ENCODE measurements around the gene CCDC174.
"Not testable (repeated sequence)": the region's sequence is repeated elsewhere in the genome, so short reads cannot be mapped to it uniquely, and the experiment has no call there.

Gene CCDC174

DNA sequence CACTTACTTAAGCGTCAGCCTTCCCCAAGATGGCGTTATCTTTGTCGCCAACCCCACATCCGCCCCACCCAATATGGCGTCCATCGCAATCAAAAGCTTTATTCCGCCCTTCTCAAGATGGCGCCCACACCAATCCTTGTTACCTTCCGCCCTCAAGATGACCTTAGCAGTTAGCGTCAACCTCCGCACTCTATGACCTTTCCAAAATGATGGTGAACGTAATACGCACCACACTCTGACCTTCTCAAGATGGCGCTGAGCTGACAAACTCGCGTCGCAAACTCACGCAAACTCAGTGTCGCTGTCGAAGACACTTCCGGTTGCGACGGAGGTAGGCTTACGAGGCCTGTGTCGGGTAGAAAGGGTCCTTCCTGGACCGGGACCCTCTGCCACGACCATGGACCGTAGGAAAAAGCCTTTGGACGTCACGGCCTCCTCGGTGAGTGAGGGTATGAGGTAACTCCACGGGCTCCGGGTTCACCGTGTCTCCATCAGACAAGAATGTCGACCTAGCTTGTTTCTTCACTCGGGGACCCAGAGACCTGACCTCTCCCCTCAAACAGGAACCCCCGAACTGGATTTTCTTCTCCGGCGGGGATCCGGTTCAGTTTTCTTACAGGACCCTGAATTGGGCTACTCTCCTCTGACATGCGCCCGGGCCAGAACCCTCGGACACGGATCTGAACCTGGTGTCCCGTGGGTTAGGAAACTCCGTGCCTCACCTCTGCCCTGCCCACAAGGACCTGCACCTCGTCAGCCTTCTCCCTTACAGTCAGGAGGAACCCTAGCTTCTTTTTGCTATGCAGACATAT, at the start of gene CCDC174:
Gene CCDC174, plus strand, starts transcription at position 323 of the 812 bp plus-strand sequence. Its CDS starts 75 bp downstream, at position 398.
- peak; percentile 83 to 94 for DNase-seq (ENCODE audit: low read depth in 2 of 2)

DNA sequence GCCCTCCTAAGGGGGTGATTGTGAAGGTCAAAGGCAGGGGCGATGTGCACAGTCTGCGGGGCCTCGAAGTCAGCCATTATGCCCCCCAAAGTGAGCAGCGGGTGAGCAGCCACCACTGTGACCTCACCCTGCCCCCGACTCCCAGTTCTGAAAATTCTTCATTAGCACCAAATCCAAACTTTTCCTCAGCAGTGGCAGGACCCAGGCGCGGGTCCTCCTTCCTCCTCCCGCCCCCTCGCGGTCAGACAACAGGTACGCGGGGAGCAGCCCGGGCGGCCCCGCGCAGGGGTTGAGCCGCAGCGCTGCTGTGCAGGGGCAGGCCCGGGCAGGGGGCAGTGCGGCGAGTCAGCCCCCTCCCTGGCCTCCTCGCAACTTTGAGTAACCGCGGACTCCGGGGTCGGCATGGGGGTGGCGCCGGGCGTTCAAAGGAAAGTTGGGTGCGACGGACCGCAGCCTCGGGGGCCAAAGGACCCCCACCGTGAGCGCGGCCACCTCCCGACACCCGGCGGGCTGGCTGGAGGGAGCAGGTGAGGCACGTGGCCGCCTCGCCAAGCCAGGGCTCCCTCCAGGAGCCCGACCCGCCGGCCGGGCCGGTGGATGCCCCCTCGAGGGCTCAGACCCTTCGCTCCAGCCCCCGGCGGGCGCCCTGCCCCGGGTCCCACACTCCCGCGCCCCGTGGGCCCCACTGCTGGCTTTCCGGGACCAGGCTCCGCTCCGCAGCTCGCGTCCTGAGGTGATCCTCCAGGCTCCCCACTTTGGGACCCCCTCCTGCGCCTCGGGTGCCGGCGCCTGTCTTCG, 49.4 kb upstream of the CCDC174 start:
- DNase-seq (ENCODE audit: low read depth in 2 of 2) = no peak

DNA sequence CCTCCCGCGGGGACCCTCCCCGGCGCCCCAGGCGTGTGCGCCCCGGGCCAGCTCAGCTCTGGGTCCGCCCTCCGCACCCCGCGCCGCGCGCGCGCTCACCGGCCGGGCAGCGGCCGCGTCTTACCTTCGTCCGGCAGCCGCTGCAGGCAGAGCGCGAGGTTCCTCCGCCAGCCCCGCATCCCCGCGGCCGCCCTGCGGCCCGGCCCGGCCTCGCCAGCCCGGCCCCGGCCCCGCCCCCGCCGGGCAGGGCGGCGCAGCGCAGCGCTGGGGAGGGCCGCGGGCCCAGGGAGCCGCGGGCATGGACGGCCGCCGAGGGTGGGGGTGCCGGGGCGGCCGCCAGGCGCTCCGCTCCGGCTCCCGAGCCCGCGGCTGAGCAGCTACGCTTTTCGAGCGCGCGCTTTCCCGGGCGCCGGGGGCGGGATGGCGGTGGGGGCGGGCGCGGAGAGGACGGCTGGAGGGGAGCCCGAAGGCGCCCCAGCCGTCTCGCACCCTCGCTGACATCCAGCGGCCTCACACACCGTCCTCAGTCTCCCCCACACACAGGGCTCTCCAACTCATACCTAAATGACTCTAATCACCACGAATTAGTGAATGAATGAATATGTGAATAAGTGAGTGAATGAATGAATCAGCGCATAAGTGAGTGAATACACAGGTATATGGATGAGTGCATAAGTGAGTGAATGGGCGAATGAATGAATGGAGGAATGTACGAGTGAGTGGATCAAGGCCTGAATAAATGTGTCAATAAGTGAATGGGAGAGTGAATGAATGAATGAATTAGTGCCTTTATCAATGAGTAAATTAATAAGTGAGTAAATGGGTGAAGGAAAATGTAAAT, 48.5 kb upstream of the CCDC174 start:
- no peak for DNase-seq (ENCODE audit: low read depth in 2 of 2)

DNA sequence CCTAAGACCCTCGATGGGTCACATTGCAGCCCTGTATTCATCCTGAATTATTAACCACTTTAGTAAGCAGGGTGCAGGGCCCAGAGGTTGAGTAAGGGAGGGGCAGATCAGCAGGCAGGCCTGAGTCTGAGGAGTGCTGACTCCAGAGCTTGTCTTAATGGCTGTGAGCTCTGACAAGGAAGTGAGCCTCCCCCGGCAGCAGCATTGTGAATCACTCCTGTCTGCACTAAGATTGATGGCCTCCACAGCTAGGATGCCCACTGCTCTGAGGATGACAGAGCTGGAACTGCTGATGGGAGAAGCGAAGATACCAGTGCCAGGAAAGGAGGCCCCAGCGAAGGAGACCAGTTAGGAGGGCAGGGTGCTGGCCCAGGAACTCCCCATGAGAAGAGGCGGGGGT, 46.5 kb upstream of the CCDC174 start:
- DNase-seq (ENCODE audit: low read depth in 2 of 2) = no peak

DNA sequence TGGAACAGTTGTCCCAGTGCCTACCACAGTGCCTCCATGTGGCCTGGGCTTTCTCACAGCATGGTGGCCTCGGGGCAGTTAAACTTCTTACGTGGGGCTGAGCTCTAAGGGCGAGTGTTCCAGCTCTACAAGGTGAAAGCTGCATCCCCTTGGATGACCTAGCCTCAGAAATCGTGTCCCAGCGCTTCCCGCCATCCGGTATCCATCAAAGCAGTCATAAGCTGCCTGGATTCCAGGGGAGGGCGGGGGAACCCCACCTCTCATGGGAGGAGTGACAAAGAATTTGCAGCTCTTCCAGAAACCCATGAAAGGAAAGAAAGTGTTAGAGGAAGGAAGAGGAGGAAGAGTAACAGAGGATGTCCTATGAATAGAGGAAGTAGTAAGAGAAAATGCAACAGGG, 45.8 kb upstream of the CCDC174 start:
- DNase-seq (ENCODE audit: low read depth in 2 of 2) = no peak

DNA sequence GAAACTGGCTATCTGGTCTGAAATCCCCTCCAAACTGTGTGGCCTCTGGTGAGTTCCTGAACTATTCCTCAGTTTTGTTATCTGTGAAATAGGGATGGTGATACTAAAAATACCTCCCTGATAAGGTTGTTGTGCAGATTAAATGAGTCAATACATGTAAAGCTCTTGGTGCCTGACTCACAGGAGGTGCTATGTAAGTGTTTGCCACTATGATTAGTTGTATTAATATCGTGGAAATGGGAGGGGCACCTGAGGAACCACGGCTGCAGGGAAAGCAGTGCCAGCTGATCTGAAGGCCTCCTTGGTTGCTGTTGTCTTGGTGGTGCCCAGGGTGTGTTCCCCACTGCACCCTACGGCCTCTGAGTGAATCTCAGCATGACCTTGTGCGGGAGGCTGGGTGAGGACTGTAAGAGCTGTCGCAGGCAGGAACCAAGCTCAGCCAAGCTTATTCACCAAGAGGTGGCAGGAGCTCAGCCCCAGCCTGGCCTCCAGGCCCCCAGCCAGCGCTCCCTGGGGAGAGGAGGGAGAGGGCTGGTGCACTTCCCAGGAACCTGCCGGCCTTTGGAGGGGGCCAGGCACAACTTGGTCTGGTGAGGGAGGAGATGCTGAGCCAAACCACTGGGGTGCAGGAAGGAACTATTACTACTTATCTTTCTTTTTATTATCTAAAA, 44.8 kb upstream of the CCDC174 start:
- no peak for DNase-seq (ENCODE audit: low read depth in 2 of 2)

DNA sequence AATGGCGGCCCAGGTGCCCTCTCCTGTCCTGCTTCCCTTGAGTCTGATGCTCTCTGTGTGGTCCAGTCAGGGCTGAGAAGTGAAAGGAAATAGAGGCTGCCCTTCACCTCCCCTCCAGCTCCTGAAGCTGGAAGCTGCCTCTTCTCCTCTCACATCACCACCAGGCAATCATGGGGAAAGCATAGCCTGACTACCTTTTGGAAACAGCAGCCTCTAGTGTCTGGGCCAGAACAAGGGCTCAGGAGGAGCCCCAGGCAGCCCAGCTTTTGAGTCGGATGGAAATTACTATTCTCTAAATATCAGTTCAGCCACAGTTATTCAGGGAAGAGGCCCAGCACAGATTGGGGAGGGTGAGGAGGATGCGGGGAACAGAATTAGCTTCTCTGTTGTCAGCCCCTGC, 43.3 kb upstream of the CCDC174 start:
- no peak for DNase-seq (ENCODE audit: low read depth in 2 of 2)

DNA sequence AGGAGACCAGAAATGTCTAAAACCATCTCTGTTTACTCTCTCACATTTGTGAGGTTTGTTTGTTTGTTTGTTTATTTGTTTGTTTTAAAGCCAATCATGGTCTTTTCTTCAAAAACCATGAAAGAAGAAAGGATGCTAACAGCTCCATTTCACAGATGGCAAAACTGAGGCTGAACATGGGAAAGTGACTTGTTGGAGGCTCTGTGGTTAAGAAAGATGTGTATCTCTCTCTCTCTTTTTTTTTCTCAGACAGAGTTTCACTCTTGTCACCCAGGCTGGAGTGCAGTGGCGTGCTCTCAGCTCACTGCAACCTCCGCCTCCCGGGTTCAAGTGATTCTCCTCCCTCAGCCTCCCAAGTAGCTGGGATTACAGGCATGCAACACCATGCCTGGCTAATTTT, 42.5 kb upstream of the CCDC174 start:
- DNase-seq (ENCODE audit: low read depth in 2 of 2) = not testable (repeated sequence)

DNA sequence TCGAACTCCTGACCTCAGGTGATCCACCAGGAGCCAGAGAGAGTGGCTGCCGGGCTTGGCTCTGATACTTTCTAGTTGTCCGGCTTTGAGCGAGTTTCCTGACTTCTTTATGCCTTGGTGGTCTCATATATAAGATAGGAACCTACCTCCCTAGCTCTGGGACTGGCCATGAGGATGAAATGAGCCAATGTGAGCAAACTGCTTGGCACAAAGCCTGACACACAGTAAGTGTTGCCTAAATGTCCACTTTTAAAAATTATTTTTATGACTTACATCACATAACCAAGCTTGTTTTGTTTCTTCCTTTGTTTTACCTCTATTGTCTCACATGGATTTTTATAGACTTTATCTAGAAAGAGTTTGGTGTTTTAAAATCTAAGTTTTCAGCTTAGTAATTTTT, 42.1 kb upstream of the CCDC174 start:
- DNase-seq (ENCODE audit: low read depth in 2 of 2) = no peak

DNA sequence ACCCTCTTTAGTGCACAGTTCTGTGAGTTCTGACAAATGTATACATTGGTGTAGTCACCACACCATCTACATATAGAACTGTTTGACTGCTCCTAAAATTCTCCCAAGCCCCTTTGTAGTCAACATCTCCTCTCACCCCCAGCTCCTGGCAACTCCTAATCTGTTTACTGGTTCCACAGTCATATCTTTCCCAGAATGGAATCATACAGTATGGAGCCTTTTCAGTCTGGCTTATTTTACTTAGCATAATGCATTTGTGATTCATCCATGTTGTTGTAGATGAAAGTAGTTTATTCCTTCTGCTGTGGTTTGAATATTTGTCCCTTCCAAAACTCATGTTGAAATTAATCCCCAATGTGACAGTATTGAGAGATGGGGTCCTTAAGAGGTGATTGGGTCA, 41.6 kb upstream of the CCDC174 start:
- DNase-seq (ENCODE audit: low read depth in 2 of 2) = no peak

DNA sequence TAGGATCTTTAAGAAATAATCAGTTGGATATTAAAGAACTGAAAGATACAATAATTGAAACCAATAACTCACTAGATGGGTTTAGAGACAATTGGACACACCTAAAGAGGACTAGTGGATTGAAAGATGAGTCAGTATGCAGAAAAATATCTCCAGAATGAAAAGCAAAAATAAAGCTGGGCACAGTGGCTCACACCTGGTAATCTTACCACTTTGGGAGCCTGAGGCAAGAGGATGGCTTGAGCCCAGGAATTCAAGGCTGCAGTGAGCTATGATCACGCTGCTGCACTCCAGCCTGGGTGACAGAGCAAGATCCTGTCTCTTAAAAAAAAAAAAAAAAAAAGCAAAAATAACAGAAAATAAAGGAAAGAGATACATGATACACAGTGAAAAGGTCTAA, 37.4 kb upstream of the CCDC174 start:
- DNase-seq (ENCODE audit: low read depth in 2 of 2) = no peak

DNA sequence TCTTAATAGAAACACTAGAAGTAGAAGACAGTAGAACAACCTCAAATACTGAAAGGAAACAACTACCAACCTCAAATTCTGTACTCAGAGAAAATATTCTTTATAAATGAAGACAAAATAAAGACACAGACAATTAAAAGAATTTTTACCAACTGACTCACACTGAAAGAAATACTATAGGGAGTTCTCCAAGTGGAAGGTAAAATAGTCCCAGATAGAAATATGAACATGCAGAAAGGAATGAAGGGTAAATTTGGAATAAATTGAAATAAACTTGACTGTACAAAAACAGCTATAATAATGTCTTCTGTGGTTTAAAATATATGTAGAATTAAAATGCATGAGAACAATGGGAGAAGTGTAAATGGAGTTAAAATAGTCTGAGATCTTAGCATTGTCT, 36.7 kb upstream of the CCDC174 start:
- no peak for DNase-seq (ENCODE audit: low read depth in 2 of 2)

DNA sequence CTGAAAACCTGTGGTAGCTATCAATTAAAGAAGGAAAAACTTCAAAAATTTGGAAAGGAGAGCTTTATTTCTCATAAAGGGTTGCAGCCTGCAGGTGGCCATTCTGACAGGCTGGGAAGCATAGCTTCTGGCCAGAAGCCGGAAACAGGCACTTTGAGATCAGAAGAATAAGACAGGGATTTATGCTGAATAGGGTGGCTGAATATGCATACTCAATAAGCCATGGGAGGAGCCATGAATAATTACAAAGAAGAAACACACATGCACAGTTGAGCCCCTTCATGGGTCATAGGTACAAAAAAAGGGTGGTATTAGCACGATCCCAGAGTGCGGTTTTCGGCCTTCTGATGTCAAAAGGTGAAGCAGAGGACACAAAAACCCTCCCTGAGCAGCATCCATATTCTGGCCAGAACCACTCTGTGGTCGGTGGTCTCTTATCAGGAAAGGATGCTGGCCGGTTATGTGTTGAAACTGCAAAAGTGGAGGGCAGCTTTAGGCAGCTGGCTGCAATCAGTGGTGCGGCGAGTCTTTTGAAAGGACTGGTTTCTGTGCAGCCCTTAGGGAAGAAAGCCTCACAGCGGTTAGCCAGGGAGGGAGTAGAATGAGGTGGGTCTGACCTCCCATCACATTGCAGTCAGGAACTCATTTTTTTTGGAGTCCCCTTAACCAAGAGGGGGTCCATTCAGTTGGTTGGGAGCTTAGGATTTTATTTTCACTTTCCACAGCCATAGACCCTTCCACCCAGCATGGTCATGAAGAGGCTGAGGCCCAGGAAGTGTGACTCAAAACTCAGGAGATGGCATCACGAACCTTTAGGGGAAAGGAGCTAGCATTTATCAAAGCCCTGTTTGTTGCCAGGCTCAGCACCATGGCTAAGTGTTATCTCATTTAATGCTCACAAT, 34.7 kb upstream of the CCDC174 start:
- DNase-seq (ENCODE audit: low read depth in 2 of 2) = no peak

DNA sequence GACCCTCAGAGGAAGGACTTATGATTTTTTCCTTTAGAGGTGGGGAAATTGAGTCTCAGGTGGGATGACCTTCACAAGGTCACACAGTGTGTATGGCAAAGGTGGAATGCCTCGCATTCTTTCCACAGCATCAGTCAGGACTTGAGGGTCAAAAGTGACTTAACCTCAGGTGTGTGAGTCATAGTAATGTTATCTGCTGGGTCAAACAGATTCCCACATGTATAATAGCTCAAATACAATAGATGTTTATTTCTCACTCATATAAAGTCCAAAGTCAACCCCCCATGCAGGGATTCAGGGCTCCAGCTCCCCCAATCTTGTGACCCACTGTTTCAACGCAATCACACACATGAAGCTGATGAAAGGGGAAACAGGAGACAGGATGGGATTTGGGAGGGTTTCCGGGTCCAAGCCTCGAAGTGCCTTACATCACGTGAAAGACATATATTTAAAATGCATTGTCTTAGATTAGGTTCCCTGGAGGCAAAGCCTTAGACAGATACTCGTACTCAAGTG, 34.0 kb upstream of the CCDC174 start:
- DNase-seq (ENCODE audit: low read depth in 2 of 2) = no peak

DNA sequence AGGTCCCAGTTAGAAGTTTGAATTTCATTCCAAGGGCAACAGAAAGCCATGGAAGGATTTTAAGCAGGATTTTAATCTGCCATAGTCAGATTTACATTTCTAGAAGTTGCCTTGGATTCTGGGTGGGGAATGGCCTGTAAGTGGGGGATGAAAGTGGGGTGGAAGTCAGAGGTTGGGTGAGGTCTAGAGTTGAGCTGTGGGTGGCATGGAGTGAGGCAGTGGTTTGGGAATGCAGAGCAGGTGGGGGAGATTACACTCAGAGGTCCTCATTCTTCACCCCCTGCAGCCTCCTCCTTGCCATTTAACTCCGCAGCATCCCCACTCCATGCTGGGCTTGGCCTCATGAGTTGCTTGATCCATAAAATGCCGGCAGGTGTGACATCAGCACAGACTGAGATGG, 32.0 kb upstream of the CCDC174 start:
- no peak for DNase-seq (ENCODE audit: low read depth in 2 of 2)

DNA sequence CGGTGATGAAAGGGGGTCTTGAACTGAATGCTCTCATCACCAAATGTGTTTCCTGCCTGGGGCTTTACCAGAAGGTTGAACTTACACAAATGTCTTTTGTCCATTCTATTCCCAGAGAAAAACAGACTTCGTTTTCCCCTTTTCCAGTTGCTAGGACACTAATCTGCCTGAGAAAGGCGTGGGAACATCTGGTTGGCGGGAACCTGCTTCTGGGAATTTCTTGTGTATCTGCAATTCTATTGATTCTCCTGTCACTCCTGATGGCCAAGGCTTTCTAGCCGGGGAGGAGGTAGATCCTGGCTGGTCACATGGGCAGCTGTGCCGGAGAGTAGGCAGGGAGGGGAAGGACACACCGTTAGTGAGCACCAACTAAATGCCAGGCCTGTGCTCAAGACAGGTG, 31.1 kb upstream of the CCDC174 start:
- no peak for DNase-seq (ENCODE audit: low read depth in 2 of 2)

DNA sequence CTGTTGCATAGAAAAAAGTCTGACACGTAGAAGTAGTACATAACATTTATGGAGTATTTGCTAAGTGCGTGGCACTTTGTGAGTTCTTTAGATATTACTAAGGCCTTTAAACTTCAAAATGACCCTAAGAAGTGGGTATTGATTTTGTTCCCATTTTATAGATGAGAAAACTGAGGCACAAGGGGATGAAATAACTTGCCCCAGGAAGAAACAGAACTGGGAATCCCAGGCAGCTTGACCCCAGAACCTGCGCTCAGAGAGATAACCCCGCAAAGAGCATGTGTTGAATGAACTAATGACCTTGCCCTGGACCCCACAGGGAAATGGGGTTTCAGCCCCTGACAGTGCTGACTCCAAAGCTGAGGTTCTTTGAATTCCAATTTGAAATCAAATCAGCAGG, 30.5 kb upstream of the CCDC174 start:
- no peak for DNase-seq (ENCODE audit: low read depth in 2 of 2)

DNA sequence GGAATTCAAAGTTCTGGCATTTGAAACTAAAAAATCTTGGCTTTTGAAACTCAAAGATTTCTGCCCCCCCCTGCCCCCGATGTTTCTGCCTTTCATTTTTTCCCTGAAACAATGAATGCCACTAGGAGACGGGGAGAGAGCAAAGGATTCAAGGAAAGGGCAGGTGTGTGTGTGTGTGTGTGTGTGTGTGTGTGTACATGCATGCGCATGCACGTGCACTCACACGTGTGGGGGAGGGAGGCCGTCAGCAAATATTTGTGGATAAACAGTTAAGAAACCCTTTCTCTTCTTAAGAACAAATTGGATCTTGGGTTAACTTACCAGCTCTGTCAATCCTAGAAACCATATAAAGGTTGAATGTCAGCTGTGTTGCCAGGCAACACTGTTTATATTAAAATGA, 29.2 kb upstream of the CCDC174 start:
- no peak for DNase-seq (ENCODE audit: low read depth in 2 of 2)

DNA sequence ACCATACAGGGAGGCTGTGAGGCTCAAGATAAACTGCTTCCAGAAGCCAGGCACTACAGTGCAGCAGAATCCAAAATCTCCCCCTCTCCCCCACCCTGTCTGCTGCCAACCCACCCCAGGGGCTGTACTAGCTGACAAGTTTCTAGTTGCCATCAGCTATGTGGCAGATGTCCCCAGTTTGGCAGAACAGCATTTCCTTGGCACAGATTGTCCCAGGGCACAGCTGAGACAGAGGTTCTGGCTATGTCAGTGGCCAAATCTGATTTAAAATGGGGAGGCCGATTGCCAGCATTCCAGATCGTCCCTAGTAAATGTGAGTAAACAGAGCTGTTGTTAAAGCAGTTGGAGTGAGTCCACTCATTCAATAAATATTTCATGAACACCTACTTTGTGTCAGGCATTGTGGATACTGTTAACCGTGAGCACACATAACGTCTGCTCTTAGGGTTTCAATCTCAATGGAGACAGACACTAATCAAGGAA, 28.0 kb upstream of the CCDC174 start:
- no peak for DNase-seq (ENCODE audit: low read depth in 2 of 2)

DNA sequence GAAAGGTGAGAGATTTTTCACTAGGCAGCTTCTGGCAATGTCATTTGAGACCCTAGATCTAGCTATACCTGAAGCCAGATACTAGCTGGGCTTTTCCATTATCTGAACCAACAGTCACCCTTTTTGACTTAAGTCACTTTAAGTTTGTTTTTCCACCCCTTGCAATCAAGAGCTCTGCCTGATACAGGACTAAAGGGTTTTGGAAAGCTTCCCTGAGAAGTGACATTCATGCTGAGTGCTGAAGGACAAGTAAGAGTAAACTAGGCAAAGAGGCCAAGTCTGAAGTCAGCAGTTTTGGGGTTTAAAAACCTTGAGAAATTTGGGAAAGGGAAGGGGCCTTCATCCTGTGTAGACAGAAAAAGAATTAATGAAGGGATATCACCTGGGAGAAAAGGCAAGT, 27.1 kb upstream of the CCDC174 start:
- DNase-seq (ENCODE audit: low read depth in 2 of 2) = no peak
